OCI-LY1 (cell line): ENCODE results near the gene INIP.
A peak's percentile ranks its signal among the peaks of the same experiment; 100 is the strongest.

Experiments
- H2AFZ ChIP-seq: fragments of 200-600 bp; sonication (generic), shearing (Covaris generic); 2 replicates; pipeline ENCODE4 v1.6.0; 2014; ENCODE audit warnings: antibody characterized with exemption, mild to moderate bottlenecking, low read length
- H3F3A ChIP-seq: fragments of 200-600 bp; sonication (generic), shearing (Covaris generic); 2 replicates; pipeline ENCODE4 v1.6.0; 2014; ENCODE audit warnings: mild to moderate bottlenecking, antibody characterized with exemption, low read length, moderate library complexity; ENCODE audit not compliant: insufficient read depth
- H3K27ac ChIP-seq: fragments of 200-600 bp; sonication (generic); 2 replicates; pipeline ENCODE4 v1.5.1; 2014; ENCODE audit warnings: low read length, mixed run types, mild to moderate bottlenecking, low read depth; ENCODE audit not compliant: poor library complexity, severe bottlenecking
- H3K27me3 ChIP-seq: fragments of 200-600 bp; sonication (generic); 2 replicates; pipeline ENCODE4 v1.6.0; 2014; ENCODE audit warnings: antibody characterized with exemption, mild to moderate bottlenecking, low read length, moderate library complexity; ENCODE audit not compliant: insufficient read depth
- H3K36me3 ChIP-seq: fragments of 200-600 bp; sonication (generic); 2 replicates; pipeline ENCODE4 v1.6.1; 2014; ENCODE audit warnings: mild to moderate bottlenecking, antibody characterized with exemption, low read length, moderate library complexity, mixed read lengths; ENCODE audit not compliant: insufficient read depth
- H3K4me1 ChIP-seq: fragments of 200-600 bp; sonication (generic); 2 replicates; pipeline ENCODE4 v1.5.1; 2014; ENCODE audit warnings: mild to moderate bottlenecking, low read length, moderate library complexity; ENCODE audit not compliant: insufficient read depth, severe bottlenecking
- H3K4me2 ChIP-seq: fragments of 200-600 bp; sonication (generic), shearing (Covaris generic); 2 replicates; pipeline ENCODE4 v1.6.1; 2014; ENCODE audit warnings: low read length
- H3K4me3 ChIP-seq: fragments of 200-600 bp; sonication (generic); 2 replicates; pipeline ENCODE4 v1.5.1; 2014; ENCODE audit warnings: low read length, low read depth, mild to moderate bottlenecking, mixed read lengths; ENCODE audit not compliant: poor library complexity, severe bottlenecking
- H3K79me2 ChIP-seq: fragments of 200-600 bp; shearing (Covaris generic); 2 replicates; pipeline ENCODE4 v1.6.1; 2016; ENCODE audit warnings: mixed run types, low read length, mixed read lengths; ENCODE audit not compliant: insufficient read depth
- H3K9ac ChIP-seq: fragments of 200-600 bp; sonication (generic), shearing (Covaris generic); 2 replicates; pipeline ENCODE4 v1.6.1; 2014; ENCODE audit warnings: mild to moderate bottlenecking, low read length, mixed read lengths
- H3K9me2 ChIP-seq: fragments of 200-600 bp; sonication (generic), shearing (Covaris generic); 2 replicates; pipeline ENCODE4 v1.6.1; 2014; ENCODE audit warnings: low read depth, mild to moderate bottlenecking, low read length, mixed read lengths
- H3K9me3 ChIP-seq: fragments of 200-600 bp; shearing (Covaris generic); 2 replicates; pipeline ENCODE4 v1.6.1; 2014; ENCODE audit warnings: low read length, mixed read lengths
- H4K20me1 ChIP-seq: fragments of 200-600 bp; sonication (generic), shearing (Covaris generic); 2 replicates; pipeline ENCODE4 v1.6.0; 2016; ENCODE audit warnings: mild to moderate bottlenecking, low read length; ENCODE audit not compliant: insufficient read depth
- CTCF ChIP-seq: fragments of 200-600 bp; sonication (generic), shearing (Covaris generic); IDR thresholded peaks from 2 replicates; pipeline ENCODE4 v1.5.1; 2017; ENCODE audit warnings: mild to moderate bottlenecking, antibody characterized with exemption, low read length, moderate library complexity, mixed read lengths
- EZH2 ChIP-seq: fragments of 200-600 bp; sonication (generic), shearing (Covaris generic); IDR thresholded peaks from 2 replicates; pipeline ENCODE4 v1.8.0; 2017; ENCODE audit warnings: borderline replicate concordance, mixed run types, mild to moderate bottlenecking, antibody characterized with exemption, low read length, moderate library complexity, mixed read lengths

INIP gene

DNA sequence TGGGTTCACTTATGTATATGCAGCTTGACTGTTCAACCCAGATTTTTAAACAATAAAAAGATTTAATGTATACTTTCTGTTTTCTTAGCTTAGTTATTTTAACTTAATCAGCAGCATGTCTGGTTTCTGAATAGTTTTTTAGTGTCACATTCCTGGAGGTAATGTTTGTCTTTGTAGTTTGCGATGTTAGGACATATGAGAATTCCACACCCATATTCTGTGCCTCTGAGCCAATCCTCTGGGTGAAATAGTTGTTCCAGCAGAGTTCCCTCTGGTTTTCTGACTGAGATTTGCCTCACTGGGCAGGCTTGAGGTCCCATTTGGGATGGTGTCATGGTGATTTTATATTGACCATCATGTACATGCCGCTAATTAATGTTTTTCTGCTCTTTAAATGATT, 48.6 kb downstream of the INIP start:
- Histone ChIP-seq H3K79me2 (no peaks in the 10 kb centered on the region), H3K9me3 (no peaks in the 10 kb centered on the region), H3K4me3 (no peak overlapping the region), H3K27me3 (no peaks in the 10 kb centered on the region), H3K9me2 (no peaks in the 10 kb centered on the region), H3K4me2 (no peak overlapping the region), H2AFZ (no peak overlapping the region), H3K27ac (no peak overlapping the region), H4K20me1 (no peaks in the 10 kb centered on the region), H3K9ac (no peak overlapping the region), H3F3A (no peaks in the 10 kb centered on the region), H3K4me1 (no peaks in the 10 kb centered on the region), H3K36me3 (no peaks in the 10 kb centered on the region)
- no peak for TF ChIP-seq CTCF

- Histone ChIP-seq H3K4me3 (no peak overlapping the region), H3F3A (no peaks in the 10 kb centered on the region), H2AFZ (no peak overlapping the region), H3K27me3 (no peaks in the 10 kb centered on the region), H3K4me1 (no peaks in the 10 kb centered on the region), H3K9me3 (no peaks in the 10 kb centered on the region), H3K27ac (no peak overlapping the region), H3K36me3 (no peaks in the 10 kb centered on the region), H3K9me2 (no peaks in the 10 kb centered on the region), H4K20me1 (no peaks in the 10 kb centered on the region), H3K4me2 (no peak overlapping the region), H3K9ac (no peak overlapping the region), H3K79me2 (no peaks in the 10 kb centered on the region)
- TF ChIP-seq EZH2, result no peak
- TF ChIP-seq CTCF, result peak; percentile 44
Measured at GRCh38 chr9:112665347-112665746, 52.6 kb downstream of the INIP start.

GRCh38 chr9:112664531-112664930, 53.4 kb downstream of the INIP start:
- TF ChIP-seq EZH2, result no peak
- no peak for TF ChIP-seq CTCF
- Histone ChIP-seq H3K4me1 (no peaks in the 10 kb centered on the region), H3K36me3 (no peaks in the 10 kb centered on the region), H3K79me2 (no peaks in the 10 kb centered on the region), H3K4me2 (no peak overlapping the region), H2AFZ (no peak overlapping the region), H3F3A (no peaks in the 10 kb centered on the region), H4K20me1 (no peaks in the 10 kb centered on the region), H3K9me3 (no peaks in the 10 kb centered on the region), H3K9me2 (no peaks in the 10 kb centered on the region), H3K9ac (no peak overlapping the region), H3K27ac (no peak overlapping the region), H3K27me3 (no peaks in the 10 kb centered on the region), H3K4me3 (no peak overlapping the region)
